Prostate gland (tissue), 2 donors: ENCODE data around the gene CRKL. TPM values are rescaled to one million over a fixed set of nuclear protein-coding genes. Genes with fewer than 3 reads are reported as not detected.

Experiments
- DNase-seq: peaks from one replicate; pipeline ENCODE4 v3.0.0-alpha.2; 2019; ENCODE audit warnings: low spot score
- H3K27ac ChIP-seq, 2 donors: fragments of 200-600 bp; sonication (generic); 2 replicates each; pipeline ENCODE4 v1.5.1; 2017 to 2019
- H3K27me3 ChIP-seq: fragments of 200-600 bp; sonication (generic); replicated peaks from 2 replicates; pipeline ENCODE4 v1.5.1; 2019; ENCODE audit not compliant: insufficient read depth
- H3K36me3 ChIP-seq, 2 donors: fragments of 200-600 bp; sonication (generic); 1 replicate in 1 of 2; 2 replicates in 1 of 2; pipeline versions ENCODE4 v1.5.1 to v1.8.1; 2017 to 2019
- H3K4me1 ChIP-seq: fragments of 200-600 bp; sonication (generic); replicated peaks from 2 replicates; pipeline ENCODE4 v1.5.1; 2019
- H3K4me3 ChIP-seq, 2 donors: fragments of 200-600 bp; sonication (generic); 2 replicates each; pipeline ENCODE4 v1.5.1; 2017 to 2019
- H3K9me3 ChIP-seq: fragments of 200-600 bp; sonication (generic); 2 replicates; pipeline ENCODE4 v1.5.1; 2017
- CTCF ChIP-seq, 4 experiments: fragments of 200-600 bp in 2 of 4; fragments of 450-650 bp in 2 of 4; sonication (generic) in 2 of 4; IDR thresholded peaks; 1 replicate in 3 of 4; 2 replicates in 1 of 4; pipeline ENCODE4 v1.5.1; 2016 to 2019; ENCODE audit warnings: antibody characterized with exemption in 4 of 4, mild to moderate bottlenecking in 2 of 4, moderate library complexity in 2 of 4
- POLR2A ChIP-seq: fragments of 450-650 bp; IDR thresholded peaks from one replicate; pipeline ENCODE4 v1.6.1; 2016; ENCODE audit warnings: antibody characterized with exemption, mild to moderate bottlenecking
- POLR2AphosphoS5 ChIP-seq: sonication (generic); formaldehyde crosslinking; IDR thresholded peaks from one replicate; pipeline ENCODE4 v1.6.1; 2017; ENCODE audit warnings: antibody characterized with exemption
- WGBS: methylation state at CpG from one replicate; pipeline ENCODE4 v1.1.5; 2018; 5-methylcytosine and 5-hydroxymethylcytosine counted together
- intact Hi-C: fragments of 100-400 bp; cut with DNase I; formaldehyde crosslinking; loops from one replicate; pipeline ENCODE4 v1.14.2; 2022
- total RNA-seq, 2 donors: library from RNA; depleted of rRNA; stranded (reverse); fragments of >200 nt; gene quantifications; one replicate each; pipeline ENCODE4 v1.1.0, GENCODE V29; 2016

The CRKL gene
- total RNA-seq, 2 donors from 2014 or later = 41.6 to 72.0 TPM

- no peaks in the 10 kb centered on the region for H3K27me3 ChIP-seq
- H3K9me3 ChIP-seq = no peaks in the 10 kb centered on the region
- H3K4me3 ChIP-seq = no peak overlapping the region
- no peak for TF ChIP-seq CTCF (IDR thresholded peaks at IDR 0.05)
- TF ChIP-seq POLR2A = no peak
- no peak for TF ChIP-seq POLR2AphosphoS5
- H3K36me3 ChIP-seq = peaks cover 0 to 3% of the 10 kb centered on the region in 2 donors
- no peak overlapping the region for H3K27ac ChIP-seq
- no peaks in the 10 kb centered on the region for H3K4me1 ChIP-seq
- 84% methylated on average over 7 of the region's 7 CpGs for WGBS
- no peak for DNase-seq
- intact Hi-C loops = no loop called here
Observed at GRCh38 chr22:20946080-20946986, 29.1 kb downstream of the CRKL start.

DNA sequence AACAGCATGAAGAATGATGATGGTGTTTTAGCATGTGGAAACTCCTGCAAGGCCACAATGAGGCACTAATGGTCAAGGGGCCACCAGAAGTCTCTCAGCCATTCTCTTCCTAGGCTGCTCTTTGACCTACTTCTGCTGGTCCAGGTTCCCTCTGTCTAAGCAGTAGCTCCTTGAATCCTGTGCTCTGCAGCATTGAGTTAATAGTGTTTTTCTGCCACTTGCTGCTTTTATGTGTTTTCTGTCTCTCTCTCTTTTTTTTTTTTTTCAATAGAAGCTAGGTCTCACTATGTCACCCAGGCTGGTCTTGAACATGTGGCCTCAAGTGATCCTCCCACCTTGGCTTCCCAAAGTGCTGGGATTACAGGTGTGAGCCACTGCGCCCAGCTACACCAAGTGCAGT is 29.8 kb downstream of the CRKL start:
- WGBS = 100% methylated on average over 1 of the region's 1 CpG
- no peaks in the 10 kb centered on the region for H3K4me1 ChIP-seq
- no peak for TF ChIP-seq POLR2A
- TF ChIP-seq CTCF (IDR thresholded peaks at IDR 0.05) = no peak
- no peak for TF ChIP-seq POLR2AphosphoS5
- H3K9me3 ChIP-seq = no peaks in the 10 kb centered on the region
- H3K27ac ChIP-seq = no peak overlapping the region
- no peaks in the 10 kb centered on the region for H3K27me3 ChIP-seq
- DNase-seq = no peak
- intact Hi-C loops = no loop called here
- no peak overlapping the region for H3K4me3 ChIP-seq
- peaks cover 0 to 3% of the 10 kb centered on the region in 2 donors for H3K36me3 ChIP-seq

DNA sequence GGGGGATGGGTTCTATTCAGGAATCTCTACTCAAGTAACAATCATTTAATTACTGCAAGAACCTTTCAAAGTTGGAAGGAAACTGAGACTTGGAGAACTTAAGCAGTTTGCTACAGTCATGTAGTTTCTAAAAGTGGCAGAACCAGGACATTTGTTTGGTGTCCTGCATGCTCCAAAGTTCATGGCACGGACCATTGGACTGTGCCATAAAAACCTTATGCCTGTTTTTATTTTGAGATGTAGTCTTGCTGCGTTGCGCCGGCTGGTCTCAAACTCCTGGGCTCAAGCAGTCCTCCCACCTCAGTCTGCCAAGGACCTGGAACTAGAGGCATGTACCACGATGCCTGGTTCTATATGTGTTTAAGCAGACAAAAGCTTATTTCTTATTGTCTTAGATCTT is 31.2 kb downstream of the CRKL start:
- TF ChIP-seq POLR2A = no peak
- no peak for TF ChIP-seq POLR2AphosphoS5
- no peak for TF ChIP-seq CTCF (IDR thresholded peaks at IDR 0.05)
- intact Hi-C loops = no loop called here
- WGBS = 90% methylated on average over 5 of the region's 5 CpGs
- H3K9me3 ChIP-seq = no peaks in the 10 kb centered on the region
- H3K27me3 ChIP-seq = no peaks in the 10 kb centered on the region
- DNase-seq = no peak
- H3K4me3 ChIP-seq = no peak overlapping the region
- H3K36me3 ChIP-seq = peaks cover 0 to 3% of the 10 kb centered on the region in 2 donors
- no peak overlapping the region for H3K27ac ChIP-seq
- H3K4me1 ChIP-seq = peaks cover 4% of the 10 kb centered on the region

- 84% methylated on average over 5 of the region's 5 CpGs for WGBS
- H3K4me1 ChIP-seq = peaks cover 4% of the 10 kb centered on the region
Observed at GRCh38 chr22:20948989-20949388, 31.8 kb downstream of the CRKL start.

More at GRCh38 chr22:20948989-20949388, 31.8 kb downstream of the CRKL start:
- Histone ChIP-seq H3K27ac (no peak overlapping the region), H3K9me3 (no peaks in the 10 kb centered on the region), H3K36me3 (peaks cover 0 to 3% of the 10 kb centered on the region in 2 donors), H3K27me3 (no peaks in the 10 kb centered on the region), H3K4me3 (no peak overlapping the region)
- intact Hi-C loops = no loop called here
- no peak for TF ChIP-seq POLR2A
- TF ChIP-seq CTCF (IDR thresholded peaks at IDR 0.05) = no peak
- no peak for TF ChIP-seq POLR2AphosphoS5
- DNase-seq = no peak
